ENCODE data around the gene KCNJ11. TPM values are rescaled to one million over a fixed set of nuclear protein-coding genes. Genes with fewer than 3 reads are reported as not detected.

The KCNJ11 gene
- total RNA-seq, 2 donors from 2014 or later = 0.32 TPM; not detected in 1

GRCh38 chr11:17401841-17402240, 13.4 kb upstream of the KCNJ11 start:
- Mint-ChIP-seq H3K27ac (no peak overlapping the region), H3K4me1 (no peaks in the 10 kb centered on the region)

GRCh38 chr11:17401316-17401715, 12.9 kb upstream of the KCNJ11 start:
- H3K27me3 Mint-ChIP-seq = peaks cover 4% of the 10 kb centered on the region
- ATAC-seq (replicated peaks) = no peak
- peak overlapping the region; percentile 19 for H3K27ac Mint-ChIP-seq
- H3K9me3 Mint-ChIP-seq = no peaks in the 10 kb centered on the region
- no peaks in the 10 kb centered on the region for H3K4me1 Mint-ChIP-seq
- no peak overlapping the region for H3K4me3 Mint-ChIP-seq
- no peaks in the 10 kb centered on the region for H3K36me3 Mint-ChIP-seq (ENCODE audit: low read depth)

More at GRCh38 chr11:17401841-17402240, 13.4 kb upstream of the KCNJ11 start:
- Mint-ChIP-seq H3K4me3 (no peak overlapping the region), H3K27me3 (peaks cover 4% of the 10 kb centered on the region), H3K9me3 (no peaks in the 10 kb centered on the region), H3K36me3 (ENCODE audit: low read depth) (no peaks in the 10 kb centered on the region)
- no peak for ATAC-seq (replicated peaks)

- Mint-ChIP-seq H3K36me3 (ENCODE audit: low read depth) (no peaks in the 10 kb centered on the region), H3K4me3 (no peak overlapping the region), H3K27me3 (peaks cover 4% of the 10 kb centered on the region), H3K27ac (no peak overlapping the region), H3K9me3 (no peaks in the 10 kb centered on the region), H3K4me1 (no peaks in the 10 kb centered on the region)
- ATAC-seq (replicated peaks) = no peak
Observed at GRCh38 chr11:17400048-17400775, 11.8 kb upstream of the KCNJ11 start.

- no peaks in the 10 kb centered on the region for H3K4me1 Mint-ChIP-seq
- no peaks in the 10 kb centered on the region for H3K36me3 Mint-ChIP-seq (ENCODE audit: low read depth)
- no peak for ATAC-seq (replicated peaks)
- H3K9me3 Mint-ChIP-seq = no peaks in the 10 kb centered on the region
- peaks cover 4% of the 10 kb centered on the region for H3K27me3 Mint-ChIP-seq
- H3K27ac Mint-ChIP-seq = no peak overlapping the region
- no peak overlapping the region for H3K4me3 Mint-ChIP-seq
Observed at GRCh38 chr11:17399236-17399635, 10.8 kb upstream of the KCNJ11 start.

GRCh38 chr11:17397311-17398002, 9.0 kb upstream of the KCNJ11 start:
- no peak overlapping the region for H3K4me3 Mint-ChIP-seq
- no peaks in the 10 kb centered on the region for H3K4me1 Mint-ChIP-seq
- no peaks in the 10 kb centered on the region for H3K9me3 Mint-ChIP-seq
- H3K27ac Mint-ChIP-seq = no peak overlapping the region
- no peak for ATAC-seq (replicated peaks)
- H3K27me3 Mint-ChIP-seq = peaks cover 4% of the 10 kb centered on the region
- H3K36me3 Mint-ChIP-seq (ENCODE audit: low read depth) = no peaks in the 10 kb centered on the region

- peaks cover 4% of the 10 kb centered on the region for H3K27me3 Mint-ChIP-seq
- H3K4me3 Mint-ChIP-seq = no peak overlapping the region
- H3K9me3 Mint-ChIP-seq = no peaks in the 10 kb centered on the region
- ATAC-seq (replicated peaks) = no peak
- no peaks in the 10 kb centered on the region for H3K4me1 Mint-ChIP-seq
- no peak overlapping the region for H3K27ac Mint-ChIP-seq
- no peaks in the 10 kb centered on the region for H3K36me3 Mint-ChIP-seq (ENCODE audit: low read depth)
Observed at GRCh38 chr11:17396598-17397310, 8.3 kb upstream of the KCNJ11 start.

- Mint-ChIP-seq H3K27ac (no peak overlapping the region), H3K36me3 (ENCODE audit: low read depth) (no peaks in the 10 kb centered on the region), H3K9me3 (no peaks in the 10 kb centered on the region), H3K4me1 (no peaks in the 10 kb centered on the region), H3K27me3 (peaks cover 4% of the 10 kb centered on the region), H3K4me3 (no peak overlapping the region)
- ATAC-seq (replicated peaks) = no peak
Observed at GRCh38 chr11:17395978-17396377, 7.5 kb upstream of the KCNJ11 start.

- H3K4me1 Mint-ChIP-seq = no peaks in the 10 kb centered on the region
- no peak for ATAC-seq (replicated peaks)
- peaks cover 4% of the 10 kb centered on the region for H3K27me3 Mint-ChIP-seq
- H3K9me3 Mint-ChIP-seq = no peaks in the 10 kb centered on the region
- H3K4me3 Mint-ChIP-seq = no peak overlapping the region
- no peak overlapping the region for H3K27ac Mint-ChIP-seq
- no peaks in the 10 kb centered on the region for H3K36me3 Mint-ChIP-seq (ENCODE audit: low read depth)
Observed at GRCh38 chr11:17395554-17395961, 7.1 kb upstream of the KCNJ11 start.

- no peak overlapping the region for H3K27ac Mint-ChIP-seq
- no peak for ATAC-seq (replicated peaks)
- H3K27me3 Mint-ChIP-seq = peaks cover 4% of the 10 kb centered on the region
- H3K4me1 Mint-ChIP-seq = no peaks in the 10 kb centered on the region
- no peaks in the 10 kb centered on the region for H3K36me3 Mint-ChIP-seq (ENCODE audit: low read depth)
- H3K4me3 Mint-ChIP-seq = no peak overlapping the region
- no peaks in the 10 kb centered on the region for H3K9me3 Mint-ChIP-seq
Observed at GRCh38 chr11:17394743-17395390, 6.4 kb upstream of the KCNJ11 start.

GRCh38 chr11:17393472-17393871, 5.0 kb upstream of the KCNJ11 start:
- Mint-ChIP-seq H3K4me1 (no peaks in the 10 kb centered on the region), H3K27me3 (no peaks in the 10 kb centered on the region), H3K36me3 (ENCODE audit: low read depth) (no peaks in the 10 kb centered on the region), H3K4me3 (no peak overlapping the region), H3K9me3 (no peaks in the 10 kb centered on the region), H3K27ac (no peak overlapping the region)
- ATAC-seq (replicated peaks) = no peak

- H3K36me3 Mint-ChIP-seq (ENCODE audit: low read depth) = no peaks in the 10 kb centered on the region
- ATAC-seq (replicated peaks) = no peak
- no peak overlapping the region for H3K27ac Mint-ChIP-seq
Observed at GRCh38 chr11:17392872-17393271, 4.4 kb upstream of the KCNJ11 start.

GRCh38 chr11:17391493-17392355, 3.3 kb upstream of the KCNJ11 start:
- ATAC-seq (replicated peaks) = no peak
- no peaks in the 10 kb centered on the region for H3K9me3 Mint-ChIP-seq
- no peaks in the 10 kb centered on the region for H3K36me3 Mint-ChIP-seq (ENCODE audit: low read depth)
- H3K27me3 Mint-ChIP-seq = no peaks in the 10 kb centered on the region
- no peak overlapping the region for H3K27ac Mint-ChIP-seq
- no peaks in the 10 kb centered on the region for H3K4me1 Mint-ChIP-seq
- H3K4me3 Mint-ChIP-seq = no peak overlapping the region

More at GRCh38 chr11:17392872-17393271, 4.4 kb upstream of the KCNJ11 start:
- Mint-ChIP-seq H3K27me3 (no peaks in the 10 kb centered on the region), H3K4me1 (no peaks in the 10 kb centered on the region), H3K4me3 (no peak overlapping the region), H3K9me3 (no peaks in the 10 kb centered on the region)

- Mint-ChIP-seq H3K36me3 (ENCODE audit: low read depth) (no peaks in the 10 kb centered on the region), H3K9me3 (no peaks in the 10 kb centered on the region), H3K4me1 (no peaks in the 10 kb centered on the region), H3K27me3 (no peaks in the 10 kb centered on the region), H3K27ac (no peak overlapping the region), H3K4me3 (peak overlapping the region; percentile 59)
- ATAC-seq (replicated peaks) = no peak
Observed at GRCh38 chr11:17389957-17390649, 1.6 kb upstream of the KCNJ11 start.
